Measurements from ENCODE around the gene DIAPH1. TPM values are rescaled to one million over a fixed set of nuclear protein-coding genes. Genes with fewer than 3 reads are reported as not detected.

The DIAPH1 gene
- total RNA-seq, 1 experiment from 2014 or later: 117 TPM

- H3K4me3 Mint-ChIP-seq: no peak overlapping the region
- Histone ChIP-seq H2AK5ac (ENCODE audit: insufficient read length, low read length) (no peak overlapping the region), H4K20me1 (ENCODE audit: control insufficient read depth, insufficient read depth, insufficient read length) (no peaks in the 10 kb centered on the region), H2BK12ac (ENCODE audit: insufficient read length, low read depth, low read length) (no peak overlapping the region), H3T11ph (ENCODE audit: low read length) (no peak overlapping the region), H3K79me1 (ENCODE audit: insufficient read depth, low read depth, low read length, poor library complexity, severe bottlenecking) (peaks cover 2% of the 10 kb centered on the region), H2BK20ac (ENCODE audit: low read depth, low read length, poor library complexity, severe bottlenecking) (no peak overlapping the region), H3K27me3 (ENCODE audit: insufficient read depth, low read length) (no peaks in the 10 kb centered on the region), H3K4me1 (ENCODE audit: insufficient read depth, low read length) (no peaks in the 10 kb centered on the region; the same call in none of the 2 replicates), H3K4me2 (ENCODE audit: insufficient read depth, insufficient read length, low read length) (no peak overlapping the region), H2BK5ac (ENCODE audit: insufficient read length, low read length) (no peak overlapping the region), H4K5ac (ENCODE audit: insufficient read length, low read depth, low read length) (no peak overlapping the region), H3K14ac (ENCODE audit: insufficient read depth, low read length) (no peak overlapping the region), H3K27ac (ENCODE audit: insufficient read length, low read depth, low read length) (no peak overlapping the region), H3K18ac (ENCODE audit: insufficient read length, low read depth, low read length) (no peak overlapping the region), H3K9ac (ENCODE audit: extremely low read depth, insufficient read length, low read length) (no peak overlapping the region), H3K79me2 (ENCODE audit: insufficient read depth, low read length) (no peaks in the 10 kb centered on the region), H3K4ac (ENCODE audit: low read depth, low read length) (no peak overlapping the region), H3K23me2 (ENCODE audit: insufficient read length, low read depth, low read length, poor library complexity, severe bottlenecking) (no peaks in the 10 kb centered on the region), H3K23ac (ENCODE audit: insufficient read length, low read depth, low read length) (no peak overlapping the region), H2BK120ac (ENCODE audit: low read depth, low read length, poor library complexity, severe bottlenecking) (no peak overlapping the region), H4K8ac (replicated peaks; ENCODE audit: insufficient read length, low read depth, low read length) (no peak overlapping the region), H3K56ac (ENCODE audit: insufficient read length, low read depth, low read length) (no peak overlapping the region), H3K9me3 (ENCODE audit: control insufficient read depth, low read depth, low read length) (no peaks in the 10 kb centered on the region), H2BK15ac (ENCODE audit: low read depth, low read length) (no peak overlapping the region), H2AFZ (ENCODE audit: low read length) (no peak overlapping the region), H4K91ac (ENCODE audit: insufficient read length, low read depth, low read length) (no peak overlapping the region)
- WGBS (ENCODE audit: extremely low coverage, insufficient read length, low lambda C conversion rate): no CpG with 5 or more reads among the region's 8 CpGs
- TF ChIP-seq CTCF (conservative IDR thresholded peaks at IDR 0.05): no peak
- no peaks in the 10 kb centered on the region for H3K9me3 Mint-ChIP-seq
- no peak for DNase-seq
- H3K27ac Mint-ChIP-seq: peak overlapping the region in 2 of 3 experiments; percentile 72 to 95; a peak in 4 of 7 replicates
- peaks cover 40 to 86% (median 69%) of the 10 kb centered on the region in 3 experiments; a peak in 6 of 7 replicates for H3K36me3 Mint-ChIP-seq (ENCODE audit: insufficient read depth in 1 of 3, low read depth in 3 of 3)
- peaks cover 16 to 20% of the 10 kb centered on the region in 2 experiments for H3K4me1 Mint-ChIP-seq
- H3K27me3 Mint-ChIP-seq (ENCODE audit: low read depth): no peaks in the 10 kb centered on the region; the same call in 1 of the 2 replicates
Measured at GRCh38 chr5:141523991-141524390, 94.8 kb downstream of the DIAPH1 start.

Measured in H9 (cell line).